OCI-LY3 (cell line): ENCODE measurements around the gene HOXA7.

Experiments
- H2AFZ ChIP-seq: fragments of 200-600, 300-600 bp; shearing (Covaris generic); 2 replicates; pipeline ENCODE4 v1.6.0; 2014; ENCODE audit warnings: antibody characterized with exemption, low read depth, low read length
- H3K27ac ChIP-seq: fragments of 200-600, 300-600 bp; sonication (generic); 2 replicates; pipeline ENCODE4 v1.5.1; 2014; ENCODE audit warnings: mild to moderate bottlenecking, low read length, moderate library complexity, mixed read lengths
- H3K27me3 ChIP-seq: fragments of 200-600, 300-600 bp; sonication (generic); 2 replicates; pipeline ENCODE4 v1.6.1; 2014; ENCODE audit warnings: low read depth, low read length, mixed read lengths
- H3K36me3 ChIP-seq: fragments of 200-600, 300-600 bp; sonication (generic); replicated peaks from 2 replicates; pipeline ENCODE3; 2014; ENCODE audit warnings: low read depth, low read length, mixed read lengths
- H3K4me1 ChIP-seq: fragments of 300-600, 200-600 bp; sonication (generic); 2 replicates; pipeline ENCODE4 v1.6.1; 2014; ENCODE audit warnings: low read length, mixed read lengths
- H3K4me2 ChIP-seq: fragments of 200-600, 300-600 bp; sonication (generic); 2 replicates; pipeline ENCODE4 v1.6.1; 2014; ENCODE audit warnings: low read length, mixed read lengths
- H3K4me3 ChIP-seq: fragments of 300-600, 200-600 bp; sonication (generic); 2 replicates; pipeline ENCODE4 v1.5.1; 2014; ENCODE audit warnings: antibody characterized with exemption, mild to moderate bottlenecking, low read length, moderate library complexity
- H3K79me2 ChIP-seq: fragments of 300-600, 200-600 bp; shearing (Covaris generic); 2 replicates; pipeline ENCODE4 v1.6.1; 2014; ENCODE audit warnings: mild to moderate bottlenecking, low read length, mixed read lengths
- H3K9ac ChIP-seq: fragments of 300-600, 200-600 bp; shearing (Covaris generic); 2 replicates; pipeline ENCODE4 v1.6.0; 2014; ENCODE audit warnings: mild to moderate bottlenecking, low read length, moderate library complexity
- H3K9me3 ChIP-seq: fragments of 200-600, 300-600 bp; shearing (Covaris generic); 2 replicates; pipeline ENCODE4 v1.6.1; 2014; ENCODE audit warnings: low read length, mixed read lengths; ENCODE audit not compliant: insufficient read depth
- H4K20me1 ChIP-seq: fragments of 200-600, 300-600 bp; sonication (generic); 2 replicates; pipeline ENCODE4 v1.6.1; 2016; ENCODE audit warnings: low read length, mixed read lengths; ENCODE audit not compliant: insufficient read depth
- EZH2phosphoT487 ChIP-seq: fragments of 200-600 bp; shearing (Covaris generic); IDR thresholded peaks from 2 replicates; pipeline ENCODE4 v1.6.1; 2018; ENCODE audit warnings: antibody characterized with exemption, mixed run types, low read depth
- TF ChIP-seq, protein P1 (sequence below): fragments of 200-600, 300-600 bp; sonication (generic); IDR thresholded peaks from 2 replicates; pipeline ENCODE4 v1.5.1; 2014; ENCODE audit warnings: antibody characterized with exemption, low read length, low read depth

The HOXA7 gene

DNA sequence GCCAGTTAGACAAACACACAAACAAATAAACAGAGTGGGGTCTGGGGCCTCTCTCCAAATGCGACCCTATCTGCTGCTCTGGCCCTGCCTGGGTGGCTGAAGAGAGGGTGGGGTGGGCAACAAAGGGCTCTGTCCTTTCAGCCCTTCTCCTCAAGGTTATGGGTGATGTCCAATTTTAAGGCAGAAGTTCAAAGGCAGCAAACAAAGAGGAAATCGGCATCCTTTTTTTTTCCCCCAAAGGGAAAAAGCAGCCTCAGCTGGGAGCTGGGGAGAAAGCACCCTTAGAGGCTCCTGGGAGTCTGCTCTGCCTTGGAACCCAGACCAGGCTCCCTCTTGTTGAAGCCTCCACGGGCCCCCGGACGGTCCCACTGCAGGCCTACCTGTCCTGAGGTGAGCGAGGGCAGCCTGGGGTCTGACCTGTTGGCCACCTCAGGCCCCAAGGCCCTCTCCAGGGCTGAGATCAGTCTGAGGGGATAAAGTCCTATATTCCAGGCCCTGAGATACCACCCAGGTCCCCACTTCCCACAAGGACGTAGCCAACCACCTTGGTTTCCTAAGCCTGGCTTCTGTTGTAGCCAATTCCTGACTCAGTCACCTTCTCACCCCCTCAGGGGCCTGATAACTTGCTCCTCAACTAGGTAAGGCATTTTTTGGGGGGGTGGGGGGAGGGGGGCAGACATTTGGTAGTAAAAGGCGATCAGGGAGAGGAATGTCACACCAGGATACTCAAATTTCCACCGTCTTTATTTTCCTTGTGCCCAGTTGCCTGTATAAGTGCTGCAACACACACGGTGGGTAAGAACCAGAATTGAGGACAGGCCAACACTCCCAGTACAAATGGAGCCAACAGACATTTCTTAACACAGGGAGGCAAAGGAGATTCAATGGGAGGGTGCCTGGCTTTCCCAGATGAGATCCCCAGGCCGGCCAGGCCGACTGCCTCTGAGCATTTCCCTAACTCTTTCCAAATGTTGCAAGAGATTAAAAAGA is 24.3 kb upstream of the HOXA7 start:
- H3K27ac ChIP-seq: no peak overlapping the region

DNA sequence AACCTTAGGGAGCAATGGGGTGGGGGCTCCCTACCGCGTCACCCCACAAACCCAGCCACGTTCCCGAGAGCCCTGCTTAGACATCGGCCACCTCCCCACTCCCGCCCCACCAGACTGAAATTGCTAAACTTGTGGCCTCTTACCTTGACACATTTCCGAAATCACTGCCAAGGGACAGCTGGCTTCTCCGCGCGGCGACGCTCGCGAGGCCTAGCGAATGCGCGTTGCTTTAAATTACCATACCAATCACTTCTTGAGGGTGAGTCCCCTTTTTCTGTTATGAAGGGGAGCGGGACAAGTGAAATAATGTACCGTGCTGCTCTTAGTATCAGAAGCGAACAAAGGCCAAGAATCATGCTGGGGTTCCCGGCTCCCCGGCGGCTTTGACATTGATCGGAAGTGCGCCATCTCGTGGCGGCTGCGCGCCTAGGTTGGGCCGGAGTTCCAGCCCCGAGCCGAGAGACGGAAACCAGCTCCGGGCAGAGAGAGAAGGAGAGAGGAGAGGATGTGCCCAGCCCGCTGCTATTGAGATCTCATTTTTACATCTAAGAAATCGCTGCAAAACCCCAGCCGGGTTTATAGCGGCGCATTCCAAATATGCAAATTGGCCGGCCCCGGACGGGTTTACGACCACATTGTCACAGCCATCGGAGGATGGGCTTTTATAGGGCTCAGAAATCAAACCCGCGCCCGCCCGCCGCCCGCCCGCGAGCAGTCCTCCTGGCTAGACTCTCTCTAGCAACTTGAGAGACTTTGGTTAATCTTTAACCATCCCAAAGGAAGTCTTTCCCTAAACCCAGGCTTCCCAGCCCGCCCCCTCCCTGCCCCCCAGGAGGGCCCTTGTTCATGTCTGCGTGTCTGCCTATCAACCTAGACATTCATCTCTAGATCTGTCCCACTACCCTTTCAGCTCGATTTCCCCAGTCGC is 23.3 kb upstream of the HOXA7 start:
- Histone ChIP-seq H3K4me2 (no peak overlapping the region), H3K36me3 (no peaks in the 10 kb centered on the region), H2AFZ (no peak overlapping the region), H3K79me2 (no peaks in the 10 kb centered on the region), H3K9me3 (no peaks in the 10 kb centered on the region), H3K27me3 (no peaks in the 10 kb centered on the region), H3K4me1 (no peaks in the 10 kb centered on the region), H3K27ac (no peak overlapping the region), H3K4me3 (no peak overlapping the region), H4K20me1 (no peaks in the 10 kb centered on the region), H3K9ac (no peak overlapping the region)
- TF ChIP-seq EZH2phosphoT487: no peak
- TF ChIP-seq, protein P1, sequence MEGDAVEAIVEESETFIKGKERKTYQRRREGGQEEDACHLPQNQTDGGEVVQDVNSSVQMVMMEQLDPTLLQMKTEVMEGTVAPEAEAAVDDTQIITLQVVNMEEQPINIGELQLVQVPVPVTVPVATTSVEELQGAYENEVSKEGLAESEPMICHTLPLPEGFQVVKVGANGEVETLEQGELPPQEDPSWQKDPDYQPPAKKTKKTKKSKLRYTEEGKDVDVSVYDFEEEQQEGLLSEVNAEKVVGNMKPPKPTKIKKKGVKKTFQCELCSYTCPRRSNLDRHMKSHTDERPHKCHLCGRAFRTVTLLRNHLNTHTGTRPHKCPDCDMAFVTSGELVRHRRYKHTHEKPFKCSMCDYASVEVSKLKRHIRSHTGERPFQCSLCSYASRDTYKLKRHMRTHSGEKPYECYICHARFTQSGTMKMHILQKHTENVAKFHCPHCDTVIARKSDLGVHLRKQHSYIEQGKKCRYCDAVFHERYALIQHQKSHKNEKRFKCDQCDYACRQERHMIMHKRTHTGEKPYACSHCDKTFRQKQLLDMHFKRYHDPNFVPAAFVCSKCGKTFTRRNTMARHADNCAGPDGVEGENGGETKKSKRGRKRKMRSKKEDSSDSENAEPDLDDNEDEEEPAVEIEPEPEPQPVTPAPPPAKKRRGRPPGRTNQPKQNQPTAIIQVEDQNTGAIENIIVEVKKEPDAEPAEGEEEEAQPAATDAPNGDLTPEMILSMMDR: no peak

More for the DNA sequence above, 24.3 kb upstream of the HOXA7 start:
- Histone ChIP-seq H3K36me3 (no peaks in the 10 kb centered on the region), H3K4me1 (no peaks in the 10 kb centered on the region), H3K4me2 (no peak overlapping the region), H3K79me2 (no peaks in the 10 kb centered on the region), H4K20me1 (no peaks in the 10 kb centered on the region), H2AFZ (no peak overlapping the region), H3K9me3 (no peaks in the 10 kb centered on the region), H3K9ac (no peak overlapping the region), H3K4me3 (no peak overlapping the region), H3K27me3 (no peaks in the 10 kb centered on the region)
- TF ChIP-seq EZH2phosphoT487: no peak
- TF ChIP-seq, protein P1: no peak

DNA sequence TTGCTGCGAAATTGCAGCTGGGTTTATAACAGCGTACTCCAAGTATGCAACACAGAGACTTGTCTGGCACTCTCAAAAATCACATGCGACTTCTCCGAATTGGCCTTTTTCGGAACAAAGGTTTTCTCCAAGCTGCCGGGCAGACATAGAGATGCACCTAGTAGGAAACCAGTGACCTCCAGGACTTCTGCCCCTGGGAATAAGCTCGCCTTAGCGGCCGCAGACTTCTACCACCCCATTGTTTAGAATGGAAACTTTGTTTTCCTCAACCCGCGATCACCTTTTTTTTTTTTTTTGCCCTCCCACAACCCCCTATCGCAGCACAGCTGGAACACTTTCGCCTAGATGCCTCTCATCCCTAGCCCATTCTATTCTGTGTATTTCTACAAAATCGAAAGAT is 22.6 kb upstream of the HOXA7 start:
- TF ChIP-seq, protein P1: no peak
- no peak for TF ChIP-seq EZH2phosphoT487
- Histone ChIP-seq H3K27me3 (no peaks in the 10 kb centered on the region), H3K4me3 (no peak overlapping the region), H2AFZ (no peak overlapping the region), H3K9me3 (no peaks in the 10 kb centered on the region), H3K36me3 (no peaks in the 10 kb centered on the region), H3K4me1 (no peaks in the 10 kb centered on the region), H3K79me2 (no peaks in the 10 kb centered on the region), H3K27ac (no peak overlapping the region), H3K4me2 (no peak overlapping the region), H3K9ac (no peak overlapping the region), H4K20me1 (no peaks in the 10 kb centered on the region)

DNA sequence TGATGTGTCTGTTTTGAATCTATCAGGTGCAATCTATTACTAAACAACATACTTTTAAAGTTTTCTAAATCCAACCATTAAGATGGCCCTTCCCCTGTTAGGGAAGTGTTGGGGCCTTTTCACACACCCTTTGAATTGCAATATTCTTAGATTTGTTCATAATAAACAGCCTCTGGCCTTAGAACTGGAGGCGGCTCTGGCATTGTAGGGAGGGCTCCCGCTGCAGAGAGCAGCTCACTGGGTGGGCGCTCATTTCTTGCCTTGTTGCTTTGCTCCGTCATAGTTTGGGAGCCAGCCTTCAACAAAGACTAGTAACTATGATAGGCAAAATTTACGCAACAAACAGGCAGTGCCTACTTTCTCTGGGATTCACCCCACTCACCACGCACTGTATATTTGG is 21.9 kb upstream of the HOXA7 start:
- Histone ChIP-seq H3K4me1 (no peaks in the 10 kb centered on the region), H3K9ac (no peak overlapping the region), H3K27ac (no peak overlapping the region), H3K36me3 (no peaks in the 10 kb centered on the region), H3K9me3 (no peaks in the 10 kb centered on the region), H3K4me2 (no peak overlapping the region), H3K79me2 (no peaks in the 10 kb centered on the region), H3K27me3 (no peaks in the 10 kb centered on the region), H3K4me3 (no peak overlapping the region), H4K20me1 (no peaks in the 10 kb centered on the region), H2AFZ (no peak overlapping the region)
- TF ChIP-seq, protein P1: no peak
- no peak for TF ChIP-seq EZH2phosphoT487
